ENCODE data around the gene KCTD7.
"Not testable (repeated sequence)": the region's sequence is repeated elsewhere in the genome, so short reads cannot be mapped to it uniquely, and the experiment has no call there.

The KCTD7 gene

DNA sequence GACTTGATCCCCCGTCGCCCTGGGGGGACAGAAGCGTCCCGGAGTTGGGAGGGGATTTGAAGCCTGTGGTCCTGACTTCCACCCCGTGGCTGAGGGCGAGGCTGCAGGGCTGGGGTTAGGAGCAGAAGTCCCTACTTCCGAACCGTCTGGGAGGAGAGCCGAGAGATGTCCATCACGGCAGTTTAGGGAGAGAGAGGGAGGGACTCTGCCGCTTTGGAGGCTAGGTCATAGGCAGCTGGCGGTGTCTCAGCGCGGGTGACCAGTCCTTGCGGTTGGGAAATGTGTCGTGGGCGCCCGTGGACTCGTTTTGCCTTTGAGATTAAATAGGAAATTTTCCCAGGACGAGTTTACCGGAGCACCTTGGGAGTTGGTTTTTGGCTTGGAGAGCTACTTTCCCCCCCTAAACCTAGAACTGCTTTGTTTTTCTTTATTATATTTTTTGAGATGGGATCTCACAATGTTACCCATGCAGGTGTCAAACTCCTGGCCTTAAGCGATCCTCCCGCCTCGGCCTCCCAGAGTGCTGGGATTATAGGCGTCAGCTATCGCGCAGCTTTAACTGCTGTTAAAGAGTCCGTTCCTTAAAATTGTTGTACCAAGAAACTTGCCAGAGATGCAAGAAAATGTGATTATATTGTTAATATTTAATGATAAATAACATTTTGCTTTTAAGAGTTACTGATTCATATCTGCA is 26.6 kb downstream of the KCTD7 start:
- FAIRE-seq, result peak; percentile 18

GRCh38 chr7:66655826-66656485 is 27.3 kb downstream of the KCTD7 start:
- not testable (repeated sequence) for FAIRE-seq

DNA sequence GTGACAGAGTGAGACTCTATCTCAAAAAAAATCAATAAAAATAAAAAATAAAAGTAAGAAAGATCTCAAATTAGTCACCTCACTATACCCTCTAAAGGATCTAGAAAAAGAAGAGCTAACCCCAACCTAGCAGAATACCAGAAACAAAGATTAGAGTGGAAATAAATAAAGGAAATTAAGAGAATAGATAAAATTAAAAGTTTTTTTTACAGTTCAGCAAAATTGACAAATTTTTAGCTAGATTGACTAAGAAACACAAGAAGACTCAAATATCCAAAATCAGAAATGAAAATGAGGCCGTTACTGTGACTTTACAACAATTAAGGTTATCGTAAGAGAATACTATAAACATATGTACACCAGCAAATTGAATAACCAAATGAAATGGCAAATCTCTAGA is 29.1 kb downstream of the KCTD7 start:
- no peak for FAIRE-seq

GRCh38 chr7:66662646-66663264 is 34.1 kb downstream of the KCTD7 start:
- FAIRE-seq, result no peak

DNA sequence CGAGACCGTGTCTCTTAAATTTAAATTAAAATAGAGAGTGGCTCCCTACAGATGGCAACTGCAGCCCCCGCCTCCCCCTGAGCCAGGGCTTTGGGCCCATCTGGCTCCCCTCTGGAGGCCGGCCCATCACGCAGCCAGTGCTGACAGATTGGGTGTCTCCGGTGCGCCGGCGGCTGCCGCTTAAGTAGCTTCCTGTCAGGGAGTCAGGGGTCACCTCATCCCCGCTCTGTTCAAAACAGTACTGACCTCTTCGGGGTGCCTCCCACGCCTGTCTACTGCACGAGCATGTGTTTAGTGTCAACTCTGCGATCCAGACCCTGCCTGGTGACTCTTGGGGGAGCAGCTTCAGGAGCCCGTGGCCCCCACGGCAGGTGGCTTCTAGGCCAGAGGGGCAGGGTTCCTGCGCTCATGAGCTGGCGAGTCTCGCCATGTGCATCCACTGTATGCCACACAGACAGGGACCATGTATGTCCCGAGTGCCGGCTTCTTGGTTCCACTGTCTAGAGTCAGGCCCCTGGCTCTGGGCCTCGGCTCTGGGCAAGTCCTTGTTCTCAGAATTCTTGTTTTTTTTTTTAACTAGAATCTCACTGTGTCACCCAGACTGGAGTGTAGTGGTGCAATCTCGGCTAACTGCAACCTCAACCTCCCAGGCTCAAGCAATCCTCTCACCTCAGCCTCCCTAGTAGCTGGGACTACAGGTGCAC is 36.1 kb downstream of the KCTD7 start:
- FAIRE-seq, result no peak

DNA sequence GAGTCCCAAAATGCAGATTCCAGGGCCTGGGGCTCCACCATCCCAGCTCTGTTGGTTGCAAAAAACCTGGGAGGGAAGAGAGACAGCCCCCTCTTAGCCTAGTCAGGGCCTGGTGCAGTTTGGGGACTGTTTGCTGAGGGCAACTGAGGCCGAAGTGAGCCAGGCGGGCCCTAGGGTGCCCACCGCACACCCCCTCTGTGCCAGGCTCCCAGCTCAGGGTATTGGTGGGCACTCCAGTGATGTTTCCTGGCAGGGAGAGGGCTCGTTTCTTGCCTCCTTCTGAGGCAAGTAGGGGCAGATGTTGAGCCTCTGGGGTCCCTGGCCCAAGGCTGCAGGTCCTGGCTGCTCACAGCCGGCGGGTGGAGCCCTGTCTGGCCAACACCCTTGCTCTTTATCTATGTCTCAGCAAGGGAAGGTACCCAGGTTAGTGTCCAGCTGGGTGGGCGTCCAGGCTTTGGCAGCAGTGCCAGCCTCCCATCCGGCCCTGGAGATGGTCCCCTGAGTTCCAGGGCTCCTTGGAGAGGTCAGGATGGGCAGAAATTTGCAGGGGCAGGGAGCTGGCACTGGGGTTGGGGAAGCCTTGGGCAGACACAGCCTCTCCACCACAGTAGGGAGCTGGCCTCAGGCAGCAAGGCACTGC is 37.8 kb downstream of the KCTD7 start:
- no peak for FAIRE-seq

- no peak for FAIRE-seq
These were observed 38.5 kb downstream of the KCTD7 start for GRCh38 chr7:66667023-66667728.

GRCh38 chr7:66668112-66668511 is 39.4 kb downstream of the KCTD7 start:
- FAIRE-seq, result no peak

GRCh38 chr7:66668677-66669076 is 40.0 kb downstream of the KCTD7 start:
- FAIRE-seq, result no peak

- no peak for FAIRE-seq
These were observed 40.4 kb downstream of the KCTD7 start for GRCh38 chr7:66669088-66669487.

- FAIRE-seq, result no peak
These were observed 40.8 kb downstream of the KCTD7 start for GRCh38 chr7:66669496-66669895.

DNA sequence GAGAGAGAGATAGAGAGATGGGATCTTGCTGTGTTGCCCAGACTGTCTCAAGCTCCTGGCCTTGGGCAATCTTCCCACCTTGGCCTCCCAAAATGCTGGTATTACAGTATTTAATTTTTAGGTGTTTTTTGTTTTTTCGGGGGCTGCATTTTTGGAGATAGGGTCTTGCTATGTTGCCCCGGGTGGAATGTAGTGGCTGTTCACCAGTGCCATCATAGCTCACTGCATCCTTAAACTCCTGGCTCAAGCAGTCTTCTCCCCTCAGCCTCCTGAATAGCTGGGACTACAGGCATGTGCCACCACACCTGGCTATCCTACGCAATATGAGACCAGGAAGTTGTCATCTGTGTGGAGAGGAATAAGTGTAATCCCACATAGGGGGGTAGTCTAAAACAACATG is 42.4 kb downstream of the KCTD7 start:
- no peak for FAIRE-seq

GRCh38 chr7:66671486-66671885 is 42.8 kb downstream of the KCTD7 start:
- FAIRE-seq, result not testable (repeated sequence)

DNA sequence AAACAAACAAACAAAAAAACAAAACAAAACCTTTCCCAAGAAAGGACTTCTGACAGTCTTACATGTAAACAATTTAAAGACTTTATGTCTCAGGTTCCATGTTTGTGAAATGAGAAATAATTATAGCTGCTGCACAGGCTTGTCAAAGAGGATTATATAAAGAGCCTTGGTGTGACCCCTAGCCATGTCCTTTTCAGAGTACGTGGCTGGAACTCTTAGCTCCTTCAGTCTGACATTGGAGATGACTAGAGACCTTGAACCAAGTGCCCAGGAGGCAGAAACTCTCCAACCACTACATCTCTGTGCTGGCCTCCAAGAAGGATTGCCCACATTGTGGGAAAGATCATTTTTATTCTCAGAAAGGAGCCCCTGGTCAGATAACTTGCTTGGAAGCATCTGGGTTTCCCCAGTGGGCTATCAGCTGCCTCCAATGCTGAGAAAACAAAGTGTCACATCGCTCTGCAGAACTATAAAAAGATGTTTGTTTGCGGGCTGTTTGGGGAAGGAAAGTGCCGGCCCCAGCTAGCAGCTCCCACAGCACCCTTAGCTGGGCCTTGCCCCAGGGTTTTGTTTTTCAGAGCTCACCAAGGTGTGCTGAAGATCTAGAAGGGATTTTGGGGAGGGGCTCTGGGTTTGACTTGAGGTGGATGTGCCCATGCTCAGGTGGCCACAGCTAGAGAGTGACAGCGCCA is 43.9 kb downstream of the KCTD7 start:
- not testable (repeated sequence) for FAIRE-seq

- not testable (repeated sequence) for FAIRE-seq
These were observed 44.5 kb downstream of the KCTD7 start for GRCh38 chr7:66673124-66673640.

- FAIRE-seq, result no peak
These were observed 51.1 kb downstream of the KCTD7 start for GRCh38 chr7:66679633-66680244.

GRCh38 chr7:66681491-66682349 is 53.0 kb downstream of the KCTD7 start:
- no peak for FAIRE-seq

- no peak for FAIRE-seq
These were observed 53.8 kb downstream of the KCTD7 start for GRCh38 chr7:66682350-66683093.

All from endometrium (tissue), 2 donors.